KG1 (cell line): ENCODE measurements around the gene NATD1.
A peak's percentile ranks its signal among the peaks of the same experiment; 100 is the strongest.

Source experiments
- DNase-seq: peaks from one replicate; lab custom pipeline; 2025; lab: John Stamatoyannopoulos, UW

Gene NATD1

GRCh38 chr17:21289902-21290571 is 36.8 kb upstream of the NATD1 start:
- DNase-seq, result no peak

GRCh38 chr17:21289175-21289901 is 36.1 kb upstream of the NATD1 start:
- DNase-seq, result no peak

DNA sequence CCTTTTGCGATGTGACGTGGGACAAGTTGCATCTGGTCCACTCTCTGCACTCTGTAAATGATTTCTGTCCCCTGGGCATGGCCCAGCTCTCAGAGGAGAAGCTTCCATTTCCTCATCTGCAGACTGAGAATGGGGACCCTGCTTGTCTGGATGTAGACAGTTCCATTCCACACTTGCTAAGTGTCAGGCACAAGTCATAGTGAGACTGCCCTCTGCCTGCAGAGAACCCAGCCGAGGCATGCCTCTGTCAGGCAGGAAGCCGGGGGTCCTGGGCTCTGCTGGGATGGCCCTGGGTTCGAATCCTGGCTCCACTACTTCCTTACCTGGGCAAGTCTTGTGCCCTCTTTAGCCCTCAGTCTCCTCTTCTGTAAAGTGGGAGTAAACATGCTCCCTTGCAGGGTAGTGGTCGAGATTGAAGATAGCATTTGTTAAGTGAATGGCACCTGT is 35.4 kb upstream of the NATD1 start:
- no peak for DNase-seq

DNA sequence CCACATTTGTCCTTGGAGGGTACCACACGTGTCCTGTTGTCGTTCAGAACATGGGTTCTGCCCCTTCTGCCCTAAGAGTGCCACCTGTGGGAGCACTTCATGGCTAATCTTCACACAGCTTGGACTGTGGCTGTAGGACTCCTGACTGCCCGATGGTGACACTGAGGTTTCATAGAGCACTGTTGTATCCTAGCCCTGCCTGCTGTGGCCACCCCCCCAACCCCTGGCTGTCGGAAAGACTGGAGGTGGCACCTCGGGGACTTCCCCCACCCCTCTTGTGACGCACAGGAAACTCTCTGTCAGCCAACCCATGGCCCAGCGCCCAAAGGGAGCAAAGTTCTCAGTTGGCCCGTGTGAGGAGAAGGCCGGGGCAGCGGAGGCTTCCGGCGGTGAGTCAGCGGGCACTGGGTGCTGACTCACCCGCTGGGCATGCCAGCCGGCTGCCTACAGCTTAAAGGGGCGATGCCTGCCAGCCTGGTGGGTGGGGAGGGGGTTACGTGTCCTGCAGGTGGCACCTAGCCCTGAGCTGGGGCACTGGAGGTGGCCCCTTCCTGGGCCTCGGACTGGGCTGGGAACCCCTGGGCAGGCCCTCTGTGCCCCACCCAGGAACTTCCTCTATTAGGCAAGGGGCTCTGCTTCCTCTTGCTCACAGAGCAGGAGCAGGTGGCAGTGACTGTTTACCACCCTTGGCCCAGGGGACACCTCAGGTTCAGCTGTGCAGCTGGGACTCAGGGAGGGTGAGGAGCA is 34.7 kb upstream of the NATD1 start:
- DNase-seq, result peak; percentile 54

GRCh38 chr17:21286909-21287702 is 33.9 kb upstream of the NATD1 start:
- DNase-seq, result no peak

DNA sequence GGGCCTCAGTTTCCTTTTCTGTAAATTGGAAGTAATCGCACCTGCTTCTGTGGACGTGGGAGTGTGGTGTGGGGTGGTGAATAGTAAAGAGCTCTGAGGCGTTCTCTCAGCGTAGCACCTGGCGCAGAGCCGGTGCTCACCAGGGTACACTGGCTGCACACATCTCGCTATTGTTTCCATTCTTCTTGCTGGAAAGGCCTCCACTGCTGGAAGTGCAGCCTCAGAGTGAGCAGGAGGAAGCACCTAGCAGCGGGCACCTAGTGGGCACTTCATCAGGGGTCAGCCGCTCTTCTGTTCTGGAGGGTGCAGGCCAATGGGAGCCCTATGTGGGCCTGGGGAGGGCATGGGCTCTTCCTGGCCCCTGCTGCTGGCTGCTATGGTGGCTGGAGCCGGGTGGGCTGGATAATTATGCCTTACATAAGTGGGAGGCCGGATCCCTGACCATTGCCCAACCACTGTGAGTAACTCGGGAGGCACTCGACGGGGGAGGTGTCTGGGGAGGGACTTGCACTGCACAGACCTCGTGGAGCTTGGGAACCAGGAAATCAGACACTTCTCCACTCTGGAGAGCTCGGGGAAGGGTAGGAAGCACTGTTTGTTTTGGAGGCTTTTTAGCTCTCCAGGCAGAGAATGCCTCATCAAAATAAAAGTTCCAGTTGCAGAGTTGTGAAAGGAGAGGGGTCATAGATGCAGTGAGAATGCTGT is 33.0 kb upstream of the NATD1 start:
- no peak for DNase-seq

DNA sequence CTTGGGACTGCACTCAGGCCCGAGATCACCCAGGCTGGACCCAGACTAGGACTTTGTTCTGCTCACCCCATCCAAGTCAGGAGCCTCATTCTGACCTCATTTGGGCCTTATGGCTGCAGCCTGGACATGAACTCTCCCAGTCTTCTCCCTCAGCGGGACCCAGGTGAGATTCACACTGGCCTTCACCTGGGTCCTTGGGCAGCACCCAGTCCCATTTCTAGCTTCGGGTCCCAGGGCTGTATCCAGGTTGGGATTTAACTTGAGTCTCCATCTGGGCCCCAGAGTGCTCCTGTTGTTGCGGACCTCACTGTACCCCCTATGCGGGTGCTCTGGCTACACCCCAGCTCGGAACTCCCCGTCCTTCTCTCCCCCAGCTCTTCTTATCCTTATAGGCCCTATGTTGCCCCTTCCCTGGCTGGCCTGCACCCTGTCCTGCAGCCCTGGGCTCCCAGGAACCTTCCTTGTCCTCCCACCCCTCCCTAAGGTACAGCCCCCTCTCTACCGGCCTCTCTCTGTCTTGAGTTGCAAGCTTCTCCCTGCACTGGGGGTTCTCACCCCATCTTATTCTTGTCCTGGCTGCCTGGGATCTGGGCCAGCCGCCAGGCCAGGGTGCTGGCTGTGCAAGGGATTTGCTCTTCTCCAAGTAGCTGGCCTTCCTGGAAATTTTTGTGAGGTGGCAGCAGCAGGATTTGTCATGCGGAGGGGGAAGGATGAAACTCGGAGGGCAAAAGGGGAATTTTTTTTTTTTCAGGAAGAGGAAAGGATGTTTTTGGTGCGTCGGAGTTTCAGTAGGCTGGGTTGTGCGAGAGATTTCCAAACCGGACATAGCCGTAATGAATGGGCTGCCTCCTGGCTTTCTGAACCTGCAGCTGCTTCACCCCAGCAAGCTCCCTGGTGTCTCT is 32.2 kb upstream of the NATD1 start:
- DNase-seq, result no peak

GRCh38 chr17:21284319-21285163 is 31.3 kb upstream of the NATD1 start, which contains the start of gene MAP2K3:
TSS of gene MAP2K3 (plus strand) at chr17:21284711. CDS start at chr17:21284921, 210 bp downstream.
- peak; percentile 60 for DNase-seq

DNA sequence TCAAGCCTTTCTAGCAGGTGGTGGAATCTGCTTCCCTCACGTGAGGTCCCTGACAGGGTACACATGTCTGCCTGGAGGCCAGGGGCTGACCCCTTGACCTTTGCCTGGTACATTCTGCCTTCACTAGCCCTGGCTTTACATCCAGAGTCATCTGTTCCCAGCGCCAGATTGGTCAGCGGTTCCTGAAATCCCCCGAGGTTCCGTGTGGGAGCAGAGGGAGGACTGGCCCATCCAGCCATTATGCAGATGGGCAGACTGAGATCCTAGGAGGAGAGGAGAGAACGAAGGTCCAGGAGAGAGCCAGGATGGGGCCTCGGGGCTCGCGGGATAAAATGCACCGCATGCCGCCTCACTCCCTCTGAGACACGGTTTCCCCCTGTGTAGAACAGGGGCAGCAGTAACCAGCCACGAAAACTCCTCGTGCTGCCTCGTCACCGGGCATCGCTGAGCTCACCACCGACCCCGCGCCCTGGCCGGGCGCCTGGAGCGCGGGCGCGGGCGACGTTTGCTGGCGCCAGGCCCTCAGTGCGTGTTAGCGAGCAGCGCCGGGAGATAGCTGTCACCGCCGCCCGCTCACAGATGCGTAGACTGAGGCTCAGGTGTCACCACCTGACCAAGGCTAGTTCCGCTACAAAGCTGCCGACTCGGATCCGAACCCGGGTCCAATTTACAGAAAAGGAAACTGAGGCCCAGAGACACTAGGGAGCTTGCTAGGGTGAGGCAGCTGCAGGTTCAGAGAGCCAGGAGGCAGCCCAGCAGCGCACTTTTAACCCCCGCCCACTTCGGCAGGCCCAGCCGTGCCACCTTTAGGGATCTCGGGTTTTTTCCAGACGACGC is 30.5 kb upstream of the NATD1 start:
- no peak for DNase-seq

DNA sequence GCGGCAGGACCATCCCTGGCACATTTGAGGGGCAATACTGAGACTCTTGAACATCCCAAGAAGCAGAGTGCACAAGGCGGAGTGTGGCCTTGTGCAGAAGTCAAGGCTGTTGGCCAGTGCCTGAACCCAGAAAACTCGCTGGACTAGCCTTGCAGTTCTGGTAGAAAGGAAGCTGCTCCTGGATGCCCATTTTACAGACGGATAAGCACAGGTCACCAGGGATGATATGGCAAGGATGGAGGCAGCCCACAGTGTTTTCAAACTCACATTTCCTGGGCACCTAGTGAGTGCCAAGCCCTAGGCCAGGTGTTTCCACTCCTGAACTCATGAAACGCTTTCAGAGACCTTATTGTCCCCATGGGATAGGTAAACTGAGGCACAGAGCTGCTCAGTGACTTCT is 29.6 kb upstream of the NATD1 start:
- DNase-seq, result no peak

DNA sequence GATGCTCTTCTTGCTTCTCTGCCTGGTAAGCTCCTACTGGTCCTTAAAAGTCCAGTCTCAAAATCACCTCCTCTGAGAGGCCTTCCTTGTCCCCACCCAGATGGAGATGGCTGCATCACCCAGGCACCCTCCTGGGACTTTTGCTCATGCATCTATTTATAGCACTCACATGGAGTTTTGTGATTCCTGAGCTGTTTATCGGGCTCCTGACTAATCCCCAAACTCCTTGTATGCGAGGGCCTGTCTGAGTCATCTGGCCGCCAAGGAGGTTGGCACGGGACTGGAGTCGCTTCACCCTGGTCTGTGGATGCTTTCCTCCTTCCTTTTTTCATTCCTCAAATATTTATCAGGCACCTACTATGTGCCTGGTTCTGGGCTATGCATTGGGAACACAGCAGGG is 29.0 kb upstream of the NATD1 start:
- no peak for DNase-seq

GRCh38 chr17:21280081-21280518 is 26.9 kb upstream of the NATD1 start:
- DNase-seq, result peak; percentile 54

- DNase-seq, result no peak
These were observed 26.4 kb upstream of the NATD1 start for GRCh38 chr17:21279582-21279981.

GRCh38 chr17:21279198-21279535 is 26.0 kb upstream of the NATD1 start:
- no peak for DNase-seq

- no peak for DNase-seq
These were observed 25.4 kb upstream of the NATD1 start for GRCh38 chr17:21278450-21279197.

GRCh38 chr17:21277332-21277731 is 24.1 kb upstream of the NATD1 start:
- DNase-seq, result no peak

DNA sequence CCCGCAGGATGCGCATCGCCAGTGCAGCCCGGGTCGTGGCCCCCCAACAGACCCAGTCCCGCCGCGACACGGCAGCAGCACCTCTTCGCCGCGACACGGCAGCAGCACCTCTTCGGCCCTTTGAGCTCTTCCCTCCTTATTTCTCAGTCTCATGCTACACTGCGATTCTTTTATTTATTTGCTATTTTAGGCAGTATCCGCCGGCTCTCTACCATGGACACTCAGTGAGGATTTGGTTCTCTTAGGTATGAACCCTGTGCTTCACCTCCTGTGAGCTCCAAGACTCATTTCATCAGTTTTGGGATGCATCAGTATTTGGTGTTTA is 23.0 kb upstream of the NATD1 start:
- no peak for DNase-seq
